ENCODE results near the gene PNLIPRP2. TPM values are rescaled to one million over a fixed set of nuclear protein-coding genes. Genes with fewer than 3 reads are reported as not detected.
A peak's percentile ranks its signal among the peaks of the same experiment; 100 is the strongest.

PNLIPRP2 gene
- total RNA-seq, 2 donors from 2014 or later, result 0.64 to 0.79 TPM

DNA sequence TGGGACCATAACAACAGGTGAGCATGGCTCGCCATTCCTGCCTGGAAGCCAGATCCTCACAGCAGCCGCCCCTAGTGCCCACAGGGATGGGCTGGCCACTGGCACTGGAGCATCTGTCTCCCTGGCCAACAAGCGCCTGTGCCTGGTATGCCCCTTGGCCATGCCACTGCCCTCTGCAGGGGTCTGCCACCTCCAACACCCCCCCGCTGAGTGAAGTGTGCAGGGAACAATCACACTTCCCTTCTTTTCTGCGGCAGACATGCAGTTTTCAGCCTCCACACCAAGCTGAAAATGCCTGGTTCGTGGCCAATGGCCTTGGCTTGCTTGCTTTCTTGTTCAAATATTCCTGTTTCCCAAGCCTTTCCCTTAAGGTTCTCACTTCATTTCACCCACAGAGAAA, 70.9 kb downstream of the PNLIPRP2 start:
- no peak overlapping the region for H3K27ac ChIP-seq (ENCODE audit: low read depth, low read length)
- no peak overlapping the region for H3K4me3 ChIP-seq (ENCODE audit: low read length)
- TF ChIP-seq, protein P1, sequence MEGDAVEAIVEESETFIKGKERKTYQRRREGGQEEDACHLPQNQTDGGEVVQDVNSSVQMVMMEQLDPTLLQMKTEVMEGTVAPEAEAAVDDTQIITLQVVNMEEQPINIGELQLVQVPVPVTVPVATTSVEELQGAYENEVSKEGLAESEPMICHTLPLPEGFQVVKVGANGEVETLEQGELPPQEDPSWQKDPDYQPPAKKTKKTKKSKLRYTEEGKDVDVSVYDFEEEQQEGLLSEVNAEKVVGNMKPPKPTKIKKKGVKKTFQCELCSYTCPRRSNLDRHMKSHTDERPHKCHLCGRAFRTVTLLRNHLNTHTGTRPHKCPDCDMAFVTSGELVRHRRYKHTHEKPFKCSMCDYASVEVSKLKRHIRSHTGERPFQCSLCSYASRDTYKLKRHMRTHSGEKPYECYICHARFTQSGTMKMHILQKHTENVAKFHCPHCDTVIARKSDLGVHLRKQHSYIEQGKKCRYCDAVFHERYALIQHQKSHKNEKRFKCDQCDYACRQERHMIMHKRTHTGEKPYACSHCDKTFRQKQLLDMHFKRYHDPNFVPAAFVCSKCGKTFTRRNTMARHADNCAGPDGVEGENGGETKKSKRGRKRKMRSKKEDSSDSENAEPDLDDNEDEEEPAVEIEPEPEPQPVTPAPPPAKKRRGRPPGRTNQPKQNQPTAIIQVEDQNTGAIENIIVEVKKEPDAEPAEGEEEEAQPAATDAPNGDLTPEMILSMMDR (conservative IDR thresholded peaks at IDR 0.05), result no peak
- H3K4me1 ChIP-seq (ENCODE audit: control insufficient read depth, insufficient read depth, low read length), result peaks cover 4% of the 10 kb centered on the region
- peaks cover 2% of the 10 kb centered on the region for H3K27me3 Mint-ChIP-seq (ENCODE audit: insufficient read depth)
- H3K36me3 ChIP-seq (ENCODE audit: control insufficient read depth, insufficient read depth, low read length), result no peaks in the 10 kb centered on the region
- H3K9me3 Mint-ChIP-seq, result no peaks in the 10 kb centered on the region
- H3K4me3 Mint-ChIP-seq, result no peak overlapping the region
- peaks cover 55% of the 10 kb centered on the region for H3K4me1 Mint-ChIP-seq
- H3K27me3 ChIP-seq (ENCODE audit: control insufficient read depth, insufficient read depth, low read length, poor library complexity, severe bottlenecking), result no peaks in the 10 kb centered on the region
- no peaks in the 10 kb centered on the region for H3K36me3 Mint-ChIP-seq (ENCODE audit: low read depth)
- H3K9ac ChIP-seq (ENCODE audit: extremely low read depth, low read length, poor library complexity, severe bottlenecking), result no peak overlapping the region
- no peaks in the 10 kb centered on the region for H3K9me3 ChIP-seq (ENCODE audit: control insufficient read depth, low read length)
- H3K27ac Mint-ChIP-seq, result no peak overlapping the region
- WGBS, 2 experiments (ENCODE audit: insufficient coverage in 1 of 2, insufficient read length in 1 of 2), result 82 to 94% methylated on average over 4 to 6 of the region's 6 CpGs
- peak; percentile 59 for DNase-seq

DNA sequence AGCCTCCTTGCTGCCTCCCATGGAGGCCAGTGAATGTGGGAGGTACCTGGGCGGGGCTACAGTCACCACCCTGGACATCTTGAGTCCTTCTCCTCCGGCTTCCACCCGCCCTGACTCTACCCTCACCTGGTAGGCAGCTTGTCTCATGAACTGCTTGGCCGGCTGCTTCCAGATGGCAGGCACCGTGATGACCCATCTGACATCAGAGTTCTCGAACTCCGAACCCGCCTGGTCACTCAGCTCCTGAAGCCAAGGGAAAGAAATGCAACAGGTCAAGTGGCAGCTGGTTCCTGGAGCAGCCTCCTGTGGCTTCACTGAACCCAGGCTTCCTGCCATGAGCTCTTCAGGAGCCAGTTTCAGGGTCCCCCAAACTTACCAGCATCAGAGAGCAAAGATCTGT, 71.5 kb downstream of the PNLIPRP2 start:
- peaks cover 55% of the 10 kb centered on the region for H3K4me1 Mint-ChIP-seq
- H3K4me3 Mint-ChIP-seq, result no peak overlapping the region
- TF ChIP-seq, protein P1 (conservative IDR thresholded peaks at IDR 0.05), result no peak
- no peaks in the 10 kb centered on the region for H3K36me3 ChIP-seq (ENCODE audit: control insufficient read depth, insufficient read depth, low read length)
- no peak overlapping the region for H3K27ac Mint-ChIP-seq
- H3K27me3 ChIP-seq (ENCODE audit: control insufficient read depth, insufficient read depth, low read length, poor library complexity, severe bottlenecking), result peaks cover 1% of the 10 kb centered on the region
- no peak overlapping the region for H3K4me3 ChIP-seq (ENCODE audit: low read length)
- DNase-seq, result peak; percentile 49
- 88 to 96% methylated on average over 6 to 8 of the region's 8 CpGs for WGBS, 2 experiments (ENCODE audit: insufficient coverage in 1 of 2, insufficient read length in 1 of 2)
- peaks cover 4% of the 10 kb centered on the region for H3K4me1 ChIP-seq (ENCODE audit: control insufficient read depth, insufficient read depth, low read length)
- H3K9ac ChIP-seq (ENCODE audit: extremely low read depth, low read length, poor library complexity, severe bottlenecking), result no peak overlapping the region
- H3K9me3 ChIP-seq (ENCODE audit: control insufficient read depth, low read length), result no peaks in the 10 kb centered on the region
- peaks cover 2% of the 10 kb centered on the region for H3K27me3 Mint-ChIP-seq (ENCODE audit: insufficient read depth)
- no peaks in the 10 kb centered on the region for H3K9me3 Mint-ChIP-seq
- H3K36me3 Mint-ChIP-seq (ENCODE audit: low read depth), result no peaks in the 10 kb centered on the region
- no peak overlapping the region for H3K27ac ChIP-seq (ENCODE audit: low read depth, low read length)

DNA sequence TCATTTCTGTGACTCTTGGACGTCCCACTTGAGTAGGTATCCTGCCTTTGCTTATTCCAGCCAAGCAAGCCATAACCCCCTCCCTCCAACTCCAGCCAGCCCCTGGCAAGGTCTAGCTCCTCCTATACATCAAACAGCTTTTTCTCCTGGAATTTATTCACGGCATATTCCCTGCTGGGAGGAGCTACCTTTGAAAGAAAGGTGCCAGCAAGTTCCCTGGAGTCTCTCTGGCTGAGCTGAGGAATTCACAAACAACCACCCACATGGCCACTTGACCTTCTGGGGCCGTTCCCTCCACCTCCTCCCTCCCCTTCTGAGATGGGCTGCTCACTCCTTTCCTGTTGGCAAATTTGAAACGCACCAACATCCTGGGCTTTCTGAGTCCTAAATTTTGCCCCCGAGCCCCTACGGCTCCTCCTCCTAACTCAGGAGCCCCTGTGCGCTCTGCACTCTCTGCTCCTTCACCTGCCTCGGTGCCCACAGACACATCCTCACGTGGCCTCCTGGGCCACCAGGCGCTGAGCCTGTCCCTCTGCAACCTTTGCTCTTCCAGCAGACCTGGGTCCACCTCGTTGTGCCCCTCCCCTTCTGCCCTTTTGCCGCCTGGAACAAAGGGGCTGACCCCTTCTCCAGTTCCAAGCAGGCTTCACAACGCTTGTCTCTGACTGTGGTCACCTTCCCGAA, 73.6 kb downstream of the PNLIPRP2 start:
- H3K27ac ChIP-seq (ENCODE audit: low read depth, low read length), result no peak overlapping the region
- peaks cover 39% of the 10 kb centered on the region for H3K4me1 Mint-ChIP-seq
- TF ChIP-seq, protein P1 (conservative IDR thresholded peaks at IDR 0.05), result no peak
- H3K4me3 ChIP-seq (ENCODE audit: low read length), result no peak overlapping the region
- H3K27me3 ChIP-seq (ENCODE audit: control insufficient read depth, insufficient read depth, low read length, poor library complexity, severe bottlenecking), result peaks cover 23% of the 10 kb centered on the region
- H3K27ac Mint-ChIP-seq, result peak overlapping the region; percentile 71
- no peak overlapping the region for H3K9ac ChIP-seq (ENCODE audit: extremely low read depth, low read length, poor library complexity, severe bottlenecking)
- H3K27me3 Mint-ChIP-seq (ENCODE audit: insufficient read depth), result peaks cover 21% of the 10 kb centered on the region
- H3K4me1 ChIP-seq (ENCODE audit: control insufficient read depth, insufficient read depth, low read length), result peaks cover under 1% of the 10 kb centered on the region
- peak overlapping the region; percentile 23 for H3K4me3 Mint-ChIP-seq
- H3K9me3 ChIP-seq (ENCODE audit: control insufficient read depth, low read length), result no peaks in the 10 kb centered on the region
- DNase-seq, result peak; percentile 88
- no peaks in the 10 kb centered on the region for H3K9me3 Mint-ChIP-seq
- H3K36me3 ChIP-seq (ENCODE audit: control insufficient read depth, insufficient read depth, low read length), result no peaks in the 10 kb centered on the region
- H3K36me3 Mint-ChIP-seq (ENCODE audit: low read depth), result no peaks in the 10 kb centered on the region
- WGBS, 2 experiments (ENCODE audit: insufficient coverage in 1 of 2, insufficient read length in 1 of 2), result 34 to 45% methylated on average over 11 to 14 of the region's 14 CpGs

Other genes starting within 250 kb of the PNLIPRP2 start
- not detected for gene PNLIPRP3, start 193.1 kb upstream of the PNLIPRP2 start, total RNA-seq
- gene PNLIP, start 75.0 kb upstream of the PNLIPRP2 start, total RNA-seq, result not detected
- gene PNLIPRP1, start 30.0 kb upstream of the PNLIPRP2 start, total RNA-seq, result not detected
- gene HSPA12A, start 121.6 kb downstream of the PNLIPRP2 start, total RNA-seq, result 10 to 100 TPM; 13.9 to 15.4 TPM
- gene ENO4, start 228.5 kb downstream of the PNLIPRP2 start, total RNA-seq, result 1 to 10 TPM; 1.1 to 2.2 TPM

Measured in endodermal cell (in vitro differentiated cells).